ENCODE data around the gene RSF1. TPM values are rescaled to one million over a fixed set of nuclear protein-coding genes. Genes with fewer than 3 reads are reported as not detected.
"Not testable (repeated sequence)": the region's sequence is repeated elsewhere in the genome, so short reads cannot be mapped to it uniquely, and the experiment has no call there.

RSF1 gene
- total RNA-seq, 4 donors from 2014 or later, result 26.5 to 121 (median 82.3) TPM

DNA sequence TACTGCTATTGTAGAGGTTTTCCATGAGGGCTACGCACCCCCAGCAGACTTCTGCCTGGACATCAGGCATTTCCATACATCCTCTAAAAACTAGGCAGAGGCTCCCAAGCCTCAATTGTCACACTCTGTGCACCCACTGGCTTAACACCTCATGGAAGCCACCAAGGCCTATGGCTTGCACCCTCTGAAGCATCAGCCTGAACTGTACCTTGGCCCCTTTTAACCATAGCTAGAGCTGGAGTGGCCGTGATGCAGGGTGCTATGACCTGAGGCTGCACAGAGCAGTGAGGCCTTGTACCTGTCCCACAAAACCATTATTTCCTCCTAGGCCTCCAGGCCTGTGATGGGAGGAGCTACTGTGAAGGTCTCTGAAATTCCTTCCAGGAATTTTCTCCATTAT is 34.3 kb upstream of the RSF1 start:
- H3K9me3 ChIP-seq, result no peaks in the 10 kb centered on the region
- no peak for DNase-seq
- no peaks in the 10 kb centered on the region for H3K27me3 ChIP-seq
- TF ChIP-seq, protein P1, sequence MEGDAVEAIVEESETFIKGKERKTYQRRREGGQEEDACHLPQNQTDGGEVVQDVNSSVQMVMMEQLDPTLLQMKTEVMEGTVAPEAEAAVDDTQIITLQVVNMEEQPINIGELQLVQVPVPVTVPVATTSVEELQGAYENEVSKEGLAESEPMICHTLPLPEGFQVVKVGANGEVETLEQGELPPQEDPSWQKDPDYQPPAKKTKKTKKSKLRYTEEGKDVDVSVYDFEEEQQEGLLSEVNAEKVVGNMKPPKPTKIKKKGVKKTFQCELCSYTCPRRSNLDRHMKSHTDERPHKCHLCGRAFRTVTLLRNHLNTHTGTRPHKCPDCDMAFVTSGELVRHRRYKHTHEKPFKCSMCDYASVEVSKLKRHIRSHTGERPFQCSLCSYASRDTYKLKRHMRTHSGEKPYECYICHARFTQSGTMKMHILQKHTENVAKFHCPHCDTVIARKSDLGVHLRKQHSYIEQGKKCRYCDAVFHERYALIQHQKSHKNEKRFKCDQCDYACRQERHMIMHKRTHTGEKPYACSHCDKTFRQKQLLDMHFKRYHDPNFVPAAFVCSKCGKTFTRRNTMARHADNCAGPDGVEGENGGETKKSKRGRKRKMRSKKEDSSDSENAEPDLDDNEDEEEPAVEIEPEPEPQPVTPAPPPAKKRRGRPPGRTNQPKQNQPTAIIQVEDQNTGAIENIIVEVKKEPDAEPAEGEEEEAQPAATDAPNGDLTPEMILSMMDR (IDR thresholded peaks at IDR 0.05), result no peak
- TF ChIP-seq POLR2A (IDR thresholded peaks at IDR 0.05), result no peak
- H3K36me3 ChIP-seq, result no peaks in the 10 kb centered on the region
- H3K4me3 ChIP-seq, result no peak overlapping the region
- H3K27ac ChIP-seq, result no peak overlapping the region
- no peaks in the 10 kb centered on the region for H3K4me1 ChIP-seq
- intact Hi-C loops (cut with DNase I; ENCODE audit: low total_unique reads), result no loop called here

DNA sequence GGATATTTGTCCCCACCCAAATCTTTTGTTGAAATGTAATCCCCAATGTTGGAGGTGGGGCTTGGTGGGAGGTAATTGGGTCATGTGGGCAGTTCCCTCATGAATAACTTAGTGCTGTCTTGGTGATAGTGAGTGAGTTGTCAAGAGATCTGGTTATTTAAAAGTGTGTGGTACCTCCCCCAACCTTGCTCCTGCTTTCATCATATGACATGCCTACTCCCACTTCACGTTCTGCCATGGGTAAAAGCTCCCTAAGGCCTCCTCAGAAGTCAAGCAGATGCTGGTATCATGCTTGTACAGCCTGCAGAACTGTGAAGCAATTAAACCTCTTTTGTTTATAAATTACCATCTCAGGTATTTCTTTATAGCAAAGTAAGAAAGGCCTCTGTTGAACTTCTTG is 31.0 kb upstream of the RSF1 start:
- H3K4me1 ChIP-seq, result no peaks in the 10 kb centered on the region
- no peak for TF ChIP-seq POLR2A (IDR thresholded peaks at IDR 0.05)
- TF ChIP-seq, protein P1 (IDR thresholded peaks at IDR 0.05), result no peak
- H3K27me3 ChIP-seq, result no peaks in the 10 kb centered on the region
- no peak overlapping the region for H3K4me3 ChIP-seq
- H3K27ac ChIP-seq, result no peak overlapping the region
- intact Hi-C loops (cut with DNase I; ENCODE audit: low total_unique reads), result no loop called here
- H3K36me3 ChIP-seq, result no peaks in the 10 kb centered on the region
- DNase-seq, result no peak
- H3K9me3 ChIP-seq, result no peaks in the 10 kb centered on the region

DNA sequence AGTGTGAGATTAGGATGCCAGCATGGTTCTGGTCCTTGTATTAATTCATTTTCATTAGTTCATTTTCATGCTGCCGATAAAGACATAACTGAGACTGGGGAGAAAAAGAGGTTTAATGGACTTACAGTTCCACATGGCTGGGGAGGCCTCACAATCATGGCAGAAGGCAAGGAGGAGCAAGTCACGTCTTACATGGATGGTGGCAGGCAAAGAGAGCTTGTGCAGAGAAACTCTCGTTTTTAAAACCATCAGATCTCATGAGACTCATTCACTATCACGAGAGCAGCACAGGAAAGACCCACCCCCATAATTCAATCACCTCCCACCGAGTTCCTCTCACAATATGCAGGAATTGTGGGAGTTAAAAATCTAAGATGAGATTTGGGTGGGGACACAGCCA is 23.2 kb upstream of the RSF1 start:
- intact Hi-C loops (cut with DNase I; ENCODE audit: low total_unique reads); H3K4me1 ChIP-seq; H3K9me3 ChIP-seq; H3K27ac ChIP-seq; H3K36me3 ChIP-seq; DNase-seq; H3K4me3 ChIP-seq; H3K27me3 ChIP-seq: not testable (repeated sequence)

DNA sequence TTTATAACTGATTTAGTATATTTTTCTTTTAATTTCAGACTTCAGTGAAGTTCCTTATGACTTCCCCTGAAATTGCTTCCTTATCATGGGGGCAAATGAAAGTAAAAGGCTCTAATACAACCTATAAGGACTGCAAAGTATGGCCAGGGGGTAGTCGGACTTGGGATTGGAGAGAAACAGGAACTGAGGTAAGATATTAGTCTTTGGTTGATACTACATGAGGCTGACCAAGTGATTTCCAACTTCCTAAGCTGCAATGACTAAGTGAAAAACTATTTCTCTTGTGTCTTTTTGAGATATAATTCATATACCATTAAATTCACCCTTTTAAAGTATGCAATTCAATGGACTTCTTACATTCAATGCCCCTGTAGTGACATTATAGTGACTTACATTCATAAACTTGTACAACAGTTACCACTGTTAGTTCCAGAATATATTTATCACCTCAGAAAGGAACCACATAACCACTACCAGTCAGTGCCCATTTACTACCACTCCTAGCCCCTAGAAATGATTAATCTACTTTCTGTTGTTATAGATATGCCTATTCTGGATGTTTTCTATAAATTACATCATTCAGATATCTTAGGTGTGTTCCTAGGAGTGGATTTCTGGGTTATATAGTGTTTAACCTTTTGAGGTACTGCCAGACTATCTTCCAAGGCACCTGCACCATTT is 22.1 kb upstream of the RSF1 start:
- no peaks in the 10 kb centered on the region for H3K27me3 ChIP-seq
- H3K4me3 ChIP-seq, result no peak overlapping the region
- no peaks in the 10 kb centered on the region for H3K9me3 ChIP-seq
- TF ChIP-seq POLR2A (IDR thresholded peaks at IDR 0.05), result no peak
- TF ChIP-seq, protein P1 (IDR thresholded peaks at IDR 0.05), result no peak
- intact Hi-C loops (cut with DNase I; ENCODE audit: low total_unique reads), result no loop called here
- H3K36me3 ChIP-seq, result no peaks in the 10 kb centered on the region
- no peak overlapping the region for H3K27ac ChIP-seq
- H3K4me1 ChIP-seq, result no peaks in the 10 kb centered on the region
- DNase-seq, result no peak

DNA sequence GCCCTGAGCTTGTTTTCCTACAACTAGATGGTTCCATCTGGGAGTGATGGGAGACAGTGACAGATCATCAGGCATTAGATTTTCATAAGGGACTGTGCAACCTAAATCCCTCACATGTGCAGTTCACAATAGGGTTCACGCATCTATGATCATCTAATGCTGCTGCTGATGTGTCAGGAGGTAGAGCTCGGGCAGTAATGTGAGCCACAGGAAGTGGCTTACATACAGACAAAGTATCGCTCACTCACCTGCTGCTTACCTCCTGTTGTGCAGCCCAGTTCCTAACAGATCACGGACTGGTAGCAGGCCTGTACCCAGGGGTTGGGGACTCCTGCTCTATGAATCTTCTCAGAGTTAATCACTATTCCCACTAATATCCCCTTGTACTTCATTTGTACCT is 12.8 kb upstream of the RSF1 start:
- Histone ChIP-seq H3K4me1 (no peaks in the 10 kb centered on the region), H3K27me3 (no peaks in the 10 kb centered on the region), H3K4me3 (no peak overlapping the region), H3K27ac (no peak overlapping the region), H3K9me3 (no peaks in the 10 kb centered on the region), H3K36me3 (no peaks in the 10 kb centered on the region)
- intact Hi-C loops (cut with DNase I; ENCODE audit: low total_unique reads), result no loop called here
- DNase-seq, result no peak
- TF ChIP-seq, protein P1 (IDR thresholded peaks at IDR 0.05), result no peak
- no peak for TF ChIP-seq POLR2A (IDR thresholded peaks at IDR 0.05)

DNA sequence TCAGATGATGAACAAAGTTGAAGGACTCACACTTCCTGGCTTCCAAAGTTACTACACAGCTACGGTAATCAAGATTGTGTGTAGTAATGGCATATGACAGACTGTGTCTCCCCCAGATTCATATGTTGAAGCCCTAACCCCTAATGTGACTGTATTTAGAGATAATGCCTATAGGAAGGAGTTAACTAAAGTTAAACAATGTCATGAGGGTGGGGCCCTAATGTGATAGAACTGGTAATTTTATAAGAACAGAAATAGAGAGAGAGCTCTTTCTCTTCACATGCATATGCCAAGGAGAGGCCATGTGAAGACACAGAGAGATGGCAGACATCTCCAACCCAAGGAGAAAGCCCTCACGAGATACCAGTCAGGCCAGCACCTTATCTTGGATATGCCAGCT is 8.4 kb upstream of the RSF1 start:
- Histone ChIP-seq H3K27ac (no peak overlapping the region), H3K27me3 (no peaks in the 10 kb centered on the region), H3K4me3 (no peak overlapping the region), H3K36me3 (no peaks in the 10 kb centered on the region), H3K4me1 (no peaks in the 10 kb centered on the region), H3K9me3 (no peaks in the 10 kb centered on the region)
- intact Hi-C loops (cut with DNase I; ENCODE audit: low total_unique reads), result no loop called here
- TF ChIP-seq POLR2A (IDR thresholded peaks at IDR 0.05), result no peak
- TF ChIP-seq, protein P1 (IDR thresholded peaks at IDR 0.05), result no peak
- DNase-seq, result no peak

Measured in uterus (tissue), 4 donors.